Neural cell (in vitro differentiated cells): ENCODE data around the gene OSBPL2. TPM values are rescaled to one million over a fixed set of nuclear protein-coding genes. Genes with fewer than 3 reads are reported as not detected.

Experiments
- H2AFZ ChIP-seq: fragments of 200-600, 300-800 bp; sonication (generic), shearing (Covaris generic); 2 replicates; pipeline ENCODE4 v1.6.0; 2014; ENCODE audit warnings: low read depth, mild to moderate bottlenecking, antibody characterized with exemption, low read length, moderate library complexity
- H3F3A ChIP-seq: fragments of 200-600 bp; shearing (Covaris generic); 2 replicates; pipeline ENCODE4 v1.6.1; 2016; ENCODE audit warnings: mild to moderate bottlenecking, moderate library complexity, mixed read lengths, antibody characterized with exemption, low read length; ENCODE audit not compliant: insufficient read depth, poor library complexity, severe bottlenecking
- H3K27ac ChIP-seq: fragments of 200-600, 300-800 bp; sonication (generic), shearing (Covaris generic); 2 replicates; pipeline ENCODE4 v1.5.1; 2014; ENCODE audit warnings: mild to moderate bottlenecking, low read length, moderate library complexity
- H3K27me3 ChIP-seq: fragments of 300-800, 200-600 bp; sonication (generic), shearing (Covaris generic); 2 replicates; pipeline ENCODE4 v1.6.0; 2014; ENCODE audit warnings: mild to moderate bottlenecking, low read depth, low read length, moderate library complexity; ENCODE audit not compliant: insufficient read depth
- H3K36me3 ChIP-seq: fragments of 300-800, 200-600 bp; sonication (generic), shearing (Covaris generic); 2 replicates; pipeline ENCODE4 v1.5.1; 2014; ENCODE audit warnings: mild to moderate bottlenecking, antibody characterized with exemption, low read length, moderate library complexity; ENCODE audit not compliant: insufficient read depth
- H3K4me2 ChIP-seq: fragments of 300-800, 200-600 bp; sonication (generic), shearing (Covaris generic); 2 replicates; pipeline ENCODE4 v1.6.0; 2014; ENCODE audit warnings: mild to moderate bottlenecking, low read length
- H3K4me3 ChIP-seq: fragments of 300-800, 200-600 bp; sonication (generic), shearing (Covaris generic); 2 replicates; pipeline ENCODE4 v1.5.1; 2014; ENCODE audit warnings: mild to moderate bottlenecking, low read length, moderate library complexity
- H3K79me2 ChIP-seq: fragments of 200-600 bp; shearing (Covaris generic); replicated peaks from 2 replicates; pipeline ENCODE4 v1.6.0; 2014; ENCODE audit warnings: mild to moderate bottlenecking, low read length, moderate library complexity; ENCODE audit not compliant: insufficient read depth
- H3K9ac ChIP-seq: fragments of 300-800, 200-600 bp; sonication (generic), shearing (Covaris generic); 2 replicates; pipeline ENCODE4 v1.6.1; 2016; ENCODE audit warnings: mild to moderate bottlenecking, low read length, mixed read lengths
- H3K9me2 ChIP-seq: fragments of 200-600 bp; shearing (Covaris generic); 2 replicates; pipeline ENCODE4 v1.6.1; 2016; ENCODE audit warnings: mild to moderate bottlenecking, low read length, mixed read lengths; ENCODE audit not compliant: insufficient read depth
- H3K9me3 ChIP-seq: fragments of 200-600, 300-800 bp; sonication (generic), shearing (Covaris generic); 2 replicates; pipeline ENCODE4 v1.6.1; 2016; ENCODE audit warnings: mild to moderate bottlenecking, mixed run types, low read length, moderate library complexity, mixed read lengths
- H4K20me1 ChIP-seq: fragments of 200-600 bp; shearing (Covaris generic); 2 replicates; pipeline ENCODE4 v1.6.1; 2016; ENCODE audit warnings: mild to moderate bottlenecking, mixed run types; ENCODE audit not compliant: insufficient read depth
- EP300 ChIP-seq: fragments of 450-650 bp; conservative IDR thresholded peaks from 2 replicates; pipeline ENCODE4 v1.6.1; 2014; ENCODE audit warnings: antibody characterized with exemption, mild to moderate bottlenecking, moderate library complexity; ENCODE audit not compliant: poor library complexity, severe bottlenecking
- EZH2 ChIP-seq: fragments of 200-600, 300-800 bp; shearing (Covaris generic), sonication (generic); IDR thresholded peaks from 2 replicates; pipeline ENCODE4 v1.6.1; 2014; ENCODE audit warnings: antibody characterized with exemption, low read length, borderline replicate concordance, mild to moderate bottlenecking; ENCODE audit not compliant: insufficient read depth, poor library complexity, severe bottlenecking
- MXI1 ChIP-seq: fragments of 450-650 bp; conservative IDR thresholded peaks from 2 replicates; pipeline ENCODE4 v1.6.1; 2014; ENCODE audit warnings: antibody characterized with exemption, mild to moderate bottlenecking; ENCODE audit not compliant: poor library complexity, severe bottlenecking
- POLR2AphosphoS5 ChIP-seq: IDR thresholded peaks from 2 replicates; pipeline ENCODE4 v1.6.1; 2012
- RAD21 ChIP-seq: fragments of 450-650 bp; conservative IDR thresholded peaks from 2 replicates; pipeline ENCODE4 v1.6.1; 2014; ENCODE audit warnings: antibody characterized with exemption, mild to moderate bottlenecking, moderate library complexity
- SMC3 ChIP-seq: fragments of 450-650 bp; conservative IDR thresholded peaks from 2 replicates; pipeline ENCODE4 v1.6.1; 2014; ENCODE audit warnings: antibody characterized with exemption, mild to moderate bottlenecking, moderate library complexity; ENCODE audit not compliant: poor library complexity
- TAF1 ChIP-seq: IDR thresholded peaks from 2 replicates; pipeline ENCODE4 v1.6.1; 2012; ENCODE audit warnings: low read depth
- polyA plus RNA-seq: library from polyadenylated mRNA; depleted of rRNA; stranded (reverse); fragments of >200 nt; gene quantifications from 2 replicates; pipeline ENCODE4 v1.2.3, GENCODE V29; 2014
- TF ChIP-seq, protein P1 (sequence below): IDR thresholded peaks from 2 replicates; pipeline ENCODE4 v1.6.1; 2012; ENCODE audit warnings: borderline replicate concordance
- TF ChIP-seq, protein P2 (sequence below): fragments of 450-650 bp; IDR thresholded peaks from 2 replicates; pipeline ENCODE4 v1.5.1; 2014; ENCODE audit warnings: antibody characterized with exemption, mild to moderate bottlenecking, moderate library complexity; ENCODE audit not compliant: poor library complexity, severe bottlenecking

The OSBPL2 gene
- polyA plus RNA-seq, 1 donor from 2014 or later, result 41.5 TPM

DNA sequence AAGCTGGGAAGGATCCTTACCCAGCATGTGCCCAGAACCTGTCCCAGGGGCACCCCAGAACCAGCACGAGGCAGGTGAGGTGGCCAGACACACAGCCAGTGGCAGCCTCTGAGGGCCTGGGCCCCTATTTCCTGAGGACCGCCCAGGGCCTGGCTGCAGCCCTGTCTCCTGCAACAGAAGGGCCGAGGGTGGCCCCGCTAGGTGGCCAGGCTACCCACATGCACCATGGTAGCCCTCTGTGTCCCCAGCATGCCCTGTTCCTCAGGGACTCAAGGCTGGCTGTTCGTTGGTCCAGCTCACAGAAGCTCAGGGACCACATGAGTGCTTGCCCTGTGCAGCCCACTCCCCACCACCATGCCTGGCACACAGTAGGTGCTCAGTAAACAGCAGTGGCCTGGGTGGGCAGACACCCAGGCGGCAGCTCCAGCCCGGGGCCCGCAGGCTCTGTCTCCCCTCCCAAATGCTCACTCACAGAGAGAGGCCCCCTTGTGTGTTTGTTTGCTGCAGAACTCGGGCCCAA lies 26.5 kb upstream of the OSBPL2 start:
- TF ChIP-seq MXI1, result peak; percentile 11
- no peak for TF ChIP-seq EP300
- Histone ChIP-seq H2AFZ (peak overlapping the region; percentile 32), H3K36me3 (no peaks in the 10 kb centered on the region), H3K27me3 (no peaks in the 10 kb centered on the region), H3K4me3 (peak overlapping the region; percentile 51), H3K9me2 (no peaks in the 10 kb centered on the region), H4K20me1 (no peaks in the 10 kb centered on the region), H3F3A (no peaks in the 10 kb centered on the region), H3K9me3 (no peaks in the 10 kb centered on the region), H3K27ac (peak overlapping the region; percentile 84), H3K9ac (peak overlapping the region; percentile 65), H3K79me2 (no peaks in the 10 kb centered on the region), H3K4me2 (no peak overlapping the region)

DNA sequence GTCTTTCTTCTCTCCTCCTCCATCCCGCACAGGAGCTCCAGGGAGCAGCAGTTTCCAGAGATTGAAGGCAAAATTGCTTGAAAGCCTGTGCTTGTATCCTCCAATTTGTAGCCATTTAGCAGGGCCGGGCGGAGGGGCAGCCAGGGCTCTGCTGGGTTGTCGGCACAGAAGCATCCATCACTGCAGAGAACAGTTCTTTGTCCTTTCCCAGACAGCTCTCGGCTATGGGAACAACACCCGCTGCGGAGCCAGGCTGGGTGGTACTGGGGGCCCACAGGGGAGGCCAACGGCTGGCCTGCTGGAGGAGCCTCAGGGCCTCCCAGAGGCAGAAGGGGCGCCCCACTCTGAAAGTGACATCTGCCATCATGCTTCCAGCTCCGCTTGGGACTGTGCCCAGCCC lies 26.0 kb upstream of the OSBPL2 start:
- Histone ChIP-seq H3K79me2 (no peaks in the 10 kb centered on the region), H3K9me3 (no peaks in the 10 kb centered on the region), H3K27ac (peak overlapping the region; percentile 84), H3K4me2 (peak overlapping the region; percentile 37), H3K36me3 (no peaks in the 10 kb centered on the region), H3K9me2 (no peaks in the 10 kb centered on the region), H3K9ac (peak overlapping the region; percentile 65), H3K4me3 (peak overlapping the region; percentile 51), H3K27me3 (no peaks in the 10 kb centered on the region), H4K20me1 (no peaks in the 10 kb centered on the region), H3F3A (no peaks in the 10 kb centered on the region), H2AFZ (peak overlapping the region; percentile 32)
- TF ChIP-seq SMC3, result peak; percentile 48
- no peak for TF ChIP-seq TAF1
- TF ChIP-seq EZH2, result no peak
- peak; percentile 46 for TF ChIP-seq EP300
- peak; percentile 65 for TF ChIP-seq POLR2AphosphoS5
- TF ChIP-seq, protein P1, sequence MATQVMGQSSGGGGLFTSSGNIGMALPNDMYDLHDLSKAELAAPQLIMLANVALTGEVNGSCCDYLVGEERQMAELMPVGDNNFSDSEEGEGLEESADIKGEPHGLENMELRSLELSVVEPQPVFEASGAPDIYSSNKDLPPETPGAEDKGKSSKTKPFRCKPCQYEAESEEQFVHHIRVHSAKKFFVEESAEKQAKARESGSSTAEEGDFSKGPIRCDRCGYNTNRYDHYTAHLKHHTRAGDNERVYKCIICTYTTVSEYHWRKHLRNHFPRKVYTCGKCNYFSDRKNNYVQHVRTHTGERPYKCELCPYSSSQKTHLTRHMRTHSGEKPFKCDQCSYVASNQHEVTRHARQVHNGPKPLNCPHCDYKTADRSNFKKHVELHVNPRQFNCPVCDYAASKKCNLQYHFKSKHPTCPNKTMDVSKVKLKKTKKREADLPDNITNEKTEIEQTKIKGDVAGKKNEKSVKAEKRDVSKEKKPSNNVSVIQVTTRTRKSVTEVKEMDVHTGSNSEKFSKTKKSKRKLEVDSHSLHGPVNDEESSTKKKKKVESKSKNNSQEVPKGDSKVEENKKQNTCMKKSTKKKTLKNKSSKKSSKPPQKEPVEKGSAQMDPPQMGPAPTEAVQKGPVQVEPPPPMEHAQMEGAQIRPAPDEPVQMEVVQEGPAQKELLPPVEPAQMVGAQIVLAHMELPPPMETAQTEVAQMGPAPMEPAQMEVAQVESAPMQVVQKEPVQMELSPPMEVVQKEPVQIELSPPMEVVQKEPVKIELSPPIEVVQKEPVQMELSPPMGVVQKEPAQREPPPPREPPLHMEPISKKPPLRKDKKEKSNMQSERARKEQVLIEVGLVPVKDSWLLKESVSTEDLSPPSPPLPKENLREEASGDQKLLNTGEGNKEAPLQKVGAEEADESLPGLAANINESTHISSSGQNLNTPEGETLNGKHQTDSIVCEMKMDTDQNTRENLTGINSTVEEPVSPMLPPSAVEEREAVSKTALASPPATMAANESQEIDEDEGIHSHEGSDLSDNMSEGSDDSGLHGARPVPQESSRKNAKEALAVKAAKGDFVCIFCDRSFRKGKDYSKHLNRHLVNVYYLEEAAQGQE, result peak; percentile 71
- TF ChIP-seq MXI1, result no peak
- peak; percentile 35 for TF ChIP-seq RAD21
- TF ChIP-seq, protein P2, sequence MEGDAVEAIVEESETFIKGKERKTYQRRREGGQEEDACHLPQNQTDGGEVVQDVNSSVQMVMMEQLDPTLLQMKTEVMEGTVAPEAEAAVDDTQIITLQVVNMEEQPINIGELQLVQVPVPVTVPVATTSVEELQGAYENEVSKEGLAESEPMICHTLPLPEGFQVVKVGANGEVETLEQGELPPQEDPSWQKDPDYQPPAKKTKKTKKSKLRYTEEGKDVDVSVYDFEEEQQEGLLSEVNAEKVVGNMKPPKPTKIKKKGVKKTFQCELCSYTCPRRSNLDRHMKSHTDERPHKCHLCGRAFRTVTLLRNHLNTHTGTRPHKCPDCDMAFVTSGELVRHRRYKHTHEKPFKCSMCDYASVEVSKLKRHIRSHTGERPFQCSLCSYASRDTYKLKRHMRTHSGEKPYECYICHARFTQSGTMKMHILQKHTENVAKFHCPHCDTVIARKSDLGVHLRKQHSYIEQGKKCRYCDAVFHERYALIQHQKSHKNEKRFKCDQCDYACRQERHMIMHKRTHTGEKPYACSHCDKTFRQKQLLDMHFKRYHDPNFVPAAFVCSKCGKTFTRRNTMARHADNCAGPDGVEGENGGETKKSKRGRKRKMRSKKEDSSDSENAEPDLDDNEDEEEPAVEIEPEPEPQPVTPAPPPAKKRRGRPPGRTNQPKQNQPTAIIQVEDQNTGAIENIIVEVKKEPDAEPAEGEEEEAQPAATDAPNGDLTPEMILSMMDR, result peak; percentile 10
